SK-N-SH (cell line): ENCODE results near the gene RBM24. TPM values are rescaled to one million over a fixed set of nuclear protein-coding genes. Genes with fewer than 3 reads are reported as not detected.
A peak's percentile ranks its signal among the peaks of the same experiment; 100 is the strongest.
"Not testable (repeated sequence)": the region's sequence is repeated elsewhere in the genome, so short reads cannot be mapped to it uniquely, and the experiment has no call there.

ENCODE experiments used
- CTCF ChIA-PET: fragments of 300-600, 350-600 bp; formaldehyde crosslinking; extraction: SDS; loops from one replicate; lab custom pipeline; 2021; lab: Yijun Ruan, JAX
- POLR2A ChIA-PET: fragments of 350-600 bp; sonication (Branson Sonifier 250); formaldehyde crosslinking; extraction: SDS; loops from one replicate; lab custom pipeline; 2020; ENCODE audit warnings: antibody characterized with exemption, inconsistent platforms; lab: Yijun Ruan, JAX
- DNase-seq: peaks from one replicate; pipeline ENCODE4 v3.0.0; 2012
- H2AFZ ChIP-seq: fragments of 200-600 bp; sonication (generic); 2 replicates; pipeline ENCODE4 v1.8.1; 2016; ENCODE audit warnings: antibody characterized with exemption, mild to moderate bottlenecking, low read depth
- H3F3A ChIP-seq: fragments of 200-600 bp; sonication (generic); replicated peaks from 2 replicates; pipeline ENCODE3; 2016; ENCODE audit warnings: antibody characterized with exemption, mild to moderate bottlenecking; ENCODE audit not compliant: insufficient read depth
- H3K27ac ChIP-seq, 2 experiments: fragments of 200-500 bp in 1 of 2; fragments of 200-600 bp in 1 of 2; sonication (Bioruptor generic) in 1 of 2; sonication (generic), shearing (Covaris generic) in 1 of 2; 2 replicates each; pipeline versions ENCODE4 v1.5.1 to v1.6.1; 2014 to 2016; ENCODE audit warnings: low read depth in 2 of 2, inconsistent platforms in 1 of 2, low read length in 1 of 2, mild to moderate bottlenecking in 1 of 2, mixed read lengths in 1 of 2
- H3K27me3 ChIP-seq: fragments of 200-600 bp; sonication (generic), shearing (Covaris generic); 2 replicates; pipeline ENCODE4 v1.6.1; 2016; ENCODE audit warnings: mixed run types; ENCODE audit not compliant: insufficient read depth
- H3K36me3 ChIP-seq, 2 experiments: fragments of 200-500 bp in 1 of 2; fragments of 200-600 bp in 1 of 2; sonication (Bioruptor generic) in 1 of 2; sonication (generic) in 1 of 2; replicated peaks in 1 of 2; 2 replicates each; pipeline versions ENCODE3 to v1.5.1; 2014 to 2016; ENCODE audit warnings: low read length in 1 of 2, mild to moderate bottlenecking in 1 of 2; ENCODE audit not compliant: insufficient read depth in 2 of 2, control insufficient read depth in 1 of 2
- H3K4me1 ChIP-seq, 2 experiments: fragments of 200-500 bp in 1 of 2; fragments of 200-600 bp in 1 of 2; sonication (Bioruptor generic) in 1 of 2; sonication (generic), shearing (Covaris generic) in 1 of 2; 2 replicates each; pipeline versions ENCODE4 v1.5.1 to v1.6.1; 2014 to 2016; ENCODE audit warnings: low read depth in 1 of 2, low read length in 1 of 2, mixed run types in 1 of 2; ENCODE audit not compliant: insufficient read depth in 2 of 2, control insufficient read depth in 1 of 2
- H3K4me2 ChIP-seq: fragments of 200-600 bp; sonication (generic), shearing (Covaris generic); 2 replicates; pipeline ENCODE4 v1.6.1; 2017; ENCODE audit warnings: mixed run types
- H3K4me3 ChIP-seq, 2 experiments: fragments of 200-500 bp in 1 of 2; fragments of 200-600 bp in 1 of 2; sonication (Bioruptor generic) in 1 of 2; sonication (generic), shearing (Covaris generic) in 1 of 2; 2 replicates each; pipeline versions ENCODE4 v1.5.1 to v1.8.1; 2014 to 2016; ENCODE audit warnings: low read depth in 2 of 2, inconsistent platforms in 1 of 2, low read length in 1 of 2, mild to moderate bottlenecking in 1 of 2, mixed read lengths in 1 of 2, moderate library complexity in 1 of 2
- H3K79me2 ChIP-seq: fragments of 200-600 bp; sonication (generic); 2 replicates; pipeline ENCODE4 v1.8.1; 2017; ENCODE audit warnings: mild to moderate bottlenecking; ENCODE audit not compliant: insufficient read depth
- H3K9ac ChIP-seq: fragments of 200-600 bp; sonication (generic); 2 replicates; pipeline ENCODE4 v1.6.1; 2017; ENCODE audit warnings: mixed run types
- H3K9me2 ChIP-seq: fragments of 200-600 bp; sonication (generic); 2 replicates; pipeline ENCODE4 v1.6.1; 2017; ENCODE audit warnings: mixed run types
- H3K9me3 ChIP-seq: fragments of 200-600 bp; sonication (generic); 2 replicates; pipeline ENCODE4 v1.6.1; 2017; ENCODE audit warnings: mixed run types, mild to moderate bottlenecking, moderate library complexity
- H4K20me1 ChIP-seq: fragments of 200-600 bp; sonication (generic); 2 replicates; pipeline ENCODE4 v1.6.1; 2017; ENCODE audit warnings: mild to moderate bottlenecking, mixed run types; ENCODE audit not compliant: insufficient read depth
- CHD2 ChIP-seq: fragments of 150-350 bp; IDR thresholded peaks from 2 replicates; pipeline ENCODE4 v1.6.1; 2018; ENCODE audit warnings: low read length; ENCODE audit not compliant: partially characterized antibody
- EZH2phosphoT487 ChIP-seq: fragments of 200-600 bp; sonication (generic); IDR thresholded peaks from 2 replicates; pipeline ENCODE4 v1.6.1; 2017; ENCODE audit warnings: low read depth, mixed run types, mild to moderate bottlenecking, antibody characterized with exemption, moderate library complexity, borderline replicate concordance
- FOSL2 ChIP-seq: IDR thresholded peaks from 2 replicates; pipeline ENCODE4 v1.4.0; 2012; ENCODE audit warnings: low read depth, mild to moderate bottlenecking, moderate library complexity, borderline replicate concordance
- FOXJ3 ChIP-seq: sonication (generic); formaldehyde crosslinking; IDR thresholded peaks from 2 replicates; pipeline ENCODE4 v1.5.1; 2020; ENCODE audit warnings: mild to moderate bottlenecking, missing genetic modification reagents
- FOXM1 ChIP-seq: IDR thresholded peaks from 2 replicates; pipeline ENCODE4 v1.4.0; 2012; ENCODE audit warnings: low read depth, mild to moderate bottlenecking
- GABPA ChIP-seq: IDR thresholded peaks from 2 replicates; pipeline ENCODE4 v1.4.0; 2012; ENCODE audit warnings: low read depth, mild to moderate bottlenecking
- NRF1 ChIP-seq: IDR thresholded peaks from 2 replicates; pipeline ENCODE4 v1.6.1; 2012; ENCODE audit warnings: low read depth, mild to moderate bottlenecking, low read length
- RAD21 ChIP-seq: IDR thresholded peaks from 2 replicates; pipeline ENCODE4 v1.6.1; 2012; ENCODE audit warnings: mild to moderate bottlenecking, low read length
- RCOR1 ChIP-seq: fragments of 150-350 bp; IDR thresholded peaks from 2 replicates; pipeline ENCODE4 v1.6.1; 2017; ENCODE audit warnings: antibody characterized with exemption, low read length
- SIN3A ChIP-seq: IDR thresholded peaks from 2 replicates; pipeline ENCODE4 v1.6.1; 2012; ENCODE audit warnings: low read depth, mild to moderate bottlenecking, low read length, moderate library complexity, borderline replicate concordance
- SMC3 ChIP-seq: IDR thresholded peaks from 2 replicates; pipeline ENCODE4 v1.6.1; 2012; ENCODE audit warnings: low read depth, low read length, improper control_type of control experiment
- TAF1 ChIP-seq: IDR thresholded peaks from 2 replicates; pipeline ENCODE4 v1.6.1; 2012; ENCODE audit warnings: low read depth, mild to moderate bottlenecking, low read length, moderate library complexity, borderline replicate concordance
- TCF12 ChIP-seq: IDR thresholded peaks from 2 replicates; pipeline ENCODE4 v1.4.0; 2012
- TEAD4 ChIP-seq: IDR thresholded peaks from 2 replicates; pipeline ENCODE4 v1.4.0; 2012; ENCODE audit warnings: mild to moderate bottlenecking, borderline replicate concordance; ENCODE audit not compliant: insufficient read depth
- YY1 ChIP-seq: IDR thresholded peaks from 2 replicates; pipeline ENCODE4 v1.4.0; 2012; ENCODE audit warnings: low read depth, mild to moderate bottlenecking
- WGBS: methylation state at CpG from one replicate; pipeline ENCODE4 v1.1.6; 2017; ENCODE audit warnings: low lambda C conversion rate; 5-methylcytosine and 5-hydroxymethylcytosine counted together
- polyA plus RNA-seq, 3 experiments: library from polyadenylated mRNA; depleted of rRNA; stranded (reverse); fragments of >200 nt; gene quantifications; 2 replicates each; pipeline ENCODE4 v1.2.3, GENCODE V29; 2012
- TF ChIP-seq, protein P1 (sequence below): fragments of 150-350 bp; IDR thresholded peaks from 2 replicates; pipeline ENCODE4 v1.6.1; 2017; ENCODE audit warnings: antibody characterized with exemption, low read length, low read depth, borderline replicate concordance
- TF ChIP-seq, protein P2 (sequence below): IDR thresholded peaks from 2 replicates; pipeline ENCODE4; 2012
- TF ChIP-seq, protein P3 (sequence below): IDR thresholded peaks from 2 replicates; pipeline ENCODE4 v1.4.0; 2012; ENCODE audit warnings: low read depth, borderline replicate concordance
- TF ChIP-seq, protein P4 (sequence below): IDR thresholded peaks from 2 replicates; pipeline ENCODE4 v1.4.0; 2012; ENCODE audit warnings: low read depth, borderline replicate concordance

The RBM24 gene
- polyA plus RNA-seq, 1 of the 3 experiments (the other 2 are of a cell fraction) = 0.20 TPM

DNA sequence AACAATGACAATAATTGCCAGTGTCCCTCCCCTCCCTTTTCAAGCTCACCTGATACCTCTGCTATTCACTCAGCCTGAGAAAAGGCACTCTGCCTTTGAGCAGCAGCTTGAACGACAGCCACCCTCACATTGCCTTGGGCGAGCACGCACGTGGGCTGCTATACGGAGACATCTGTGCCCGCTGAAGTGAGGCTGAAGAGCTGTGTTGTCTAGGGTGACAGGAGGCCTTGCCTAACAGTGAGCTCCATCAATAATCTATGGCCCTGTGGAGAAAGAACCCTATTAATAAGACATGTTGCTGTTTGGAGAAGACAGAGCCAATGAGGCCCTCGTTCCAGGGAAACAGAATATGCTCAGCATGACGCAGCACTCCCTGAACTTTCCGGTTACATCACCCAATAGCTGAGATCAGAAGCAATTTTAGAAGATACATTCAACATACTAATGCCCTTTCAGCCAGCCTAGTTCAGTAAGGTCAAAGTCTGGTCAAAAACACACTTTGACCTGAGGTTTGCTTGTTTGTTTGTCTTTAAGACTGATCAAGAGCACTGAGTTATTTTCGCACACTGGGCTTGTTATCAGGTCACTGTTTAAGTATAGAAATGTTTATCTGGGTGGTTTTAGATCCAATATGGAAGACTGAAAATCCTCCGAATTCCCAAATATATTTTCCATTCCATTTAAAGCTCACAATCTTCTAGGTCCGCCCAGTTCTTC lies 30.6 kb downstream of the RBM24 start:
- Histone ChIP-seq H3K27ac (no peak overlapping the region), H2AFZ (0 out of 2 replicates have a peak overlapping the region, but pooled peaks have one; percentile 46), H3K9me2 (no peaks in the 10 kb centered on the region), H3K9ac (no peak overlapping the region), H3F3A (no peaks in the 10 kb centered on the region), H3K79me2 (no peaks in the 10 kb centered on the region), H3K36me3 (no peaks in the 10 kb centered on the region), H3K4me1 (no peaks in the 10 kb centered on the region), H3K4me3 (no peak overlapping the region), H4K20me1 (no peaks in the 10 kb centered on the region), H3K9me3 (no peaks in the 10 kb centered on the region), H3K4me2 (no peak overlapping the region), H3K27me3 (no peaks in the 10 kb centered on the region)
- 73% methylated on average over 9 of the region's 12 CpGs for WGBS
- CTCF ChIA-PET = no interaction called here
- no peak for DNase-seq
- POLR2A ChIA-PET = no interaction called here
- TF ChIP-seq EZH2phosphoT487 = no peak
- TF ChIP-seq TEAD4 = no peak
- TF ChIP-seq GABPA = no peak
- TF ChIP-seq, protein P1, sequence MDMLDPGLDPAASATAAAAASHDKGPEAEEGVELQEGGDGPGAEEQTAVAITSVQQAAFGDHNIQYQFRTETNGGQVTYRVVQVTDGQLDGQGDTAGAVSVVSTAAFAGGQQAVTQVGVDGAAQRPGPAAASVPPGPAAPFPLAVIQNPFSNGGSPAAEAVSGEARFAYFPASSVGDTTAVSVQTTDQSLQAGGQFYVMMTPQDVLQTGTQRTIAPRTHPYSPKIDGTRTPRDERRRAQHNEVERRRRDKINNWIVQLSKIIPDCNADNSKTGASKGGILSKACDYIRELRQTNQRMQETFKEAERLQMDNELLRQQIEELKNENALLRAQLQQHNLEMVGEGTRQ = no peak
- TF ChIP-seq, protein P2, sequence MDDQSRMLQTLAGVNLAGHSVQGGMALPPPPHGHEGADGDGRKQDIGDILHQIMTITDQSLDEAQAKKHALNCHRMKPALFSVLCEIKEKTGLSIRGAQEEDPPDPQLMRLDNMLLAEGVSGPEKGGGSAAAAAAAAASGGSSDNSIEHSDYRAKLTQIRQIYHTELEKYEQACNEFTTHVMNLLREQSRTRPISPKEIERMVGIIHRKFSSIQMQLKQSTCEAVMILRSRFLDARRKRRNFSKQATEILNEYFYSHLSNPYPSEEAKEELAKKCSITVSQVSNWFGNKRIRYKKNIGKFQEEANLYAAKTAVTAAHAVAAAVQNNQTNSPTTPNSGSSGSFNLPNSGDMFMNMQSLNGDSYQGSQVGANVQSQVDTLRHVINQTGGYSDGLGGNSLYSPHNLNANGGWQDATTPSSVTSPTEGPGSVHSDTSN = no peak
- no peak for TF ChIP-seq YY1
- TF ChIP-seq TAF1 = no peak
- TF ChIP-seq FOSL2 = no peak
- no peak for TF ChIP-seq SMC3
- TF ChIP-seq RCOR1 = no peak
- TF ChIP-seq CHD2 = no peak
- TF ChIP-seq, protein P3, sequence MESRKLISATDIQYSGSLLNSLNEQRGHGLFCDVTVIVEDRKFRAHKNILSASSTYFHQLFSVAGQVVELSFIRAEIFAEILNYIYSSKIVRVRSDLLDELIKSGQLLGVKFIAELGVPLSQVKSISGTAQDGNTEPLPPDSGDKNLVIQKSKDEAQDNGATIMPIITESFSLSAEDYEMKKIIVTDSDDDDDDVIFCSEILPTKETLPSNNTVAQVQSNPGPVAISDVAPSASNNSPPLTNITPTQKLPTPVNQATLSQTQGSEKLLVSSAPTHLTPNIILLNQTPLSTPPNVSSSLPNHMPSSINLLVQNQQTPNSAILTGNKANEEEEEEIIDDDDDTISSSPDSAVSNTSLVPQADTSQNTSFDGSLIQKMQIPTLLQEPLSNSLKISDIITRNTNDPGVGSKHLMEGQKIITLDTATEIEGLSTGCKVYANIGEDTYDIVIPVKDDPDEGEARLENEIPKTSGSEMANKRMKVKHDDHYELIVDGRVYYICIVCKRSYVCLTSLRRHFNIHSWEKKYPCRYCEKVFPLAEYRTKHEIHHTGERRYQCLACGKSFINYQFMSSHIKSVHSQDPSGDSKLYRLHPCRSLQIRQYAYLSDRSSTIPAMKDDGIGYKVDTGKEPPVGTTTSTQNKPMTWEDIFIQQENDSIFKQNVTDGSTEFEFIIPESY = no peak
- no peak for TF ChIP-seq FOXM1
- no peak for TF ChIP-seq RAD21
- TF ChIP-seq NRF1 = no peak
- no peak for TF ChIP-seq TCF12
- no peak for TF ChIP-seq SIN3A
- TF ChIP-seq, protein P4, sequence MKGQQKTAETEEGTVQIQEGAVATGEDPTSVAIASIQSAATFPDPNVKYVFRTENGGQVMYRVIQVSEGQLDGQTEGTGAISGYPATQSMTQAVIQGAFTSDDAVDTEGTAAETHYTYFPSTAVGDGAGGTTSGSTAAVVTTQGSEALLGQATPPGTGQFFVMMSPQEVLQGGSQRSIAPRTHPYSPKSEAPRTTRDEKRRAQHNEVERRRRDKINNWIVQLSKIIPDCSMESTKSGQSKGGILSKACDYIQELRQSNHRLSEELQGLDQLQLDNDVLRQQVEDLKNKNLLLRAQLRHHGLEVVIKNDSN = no peak
- TF ChIP-seq FOXJ3 (CRISPR knock-in tag) = no peak

DNA sequence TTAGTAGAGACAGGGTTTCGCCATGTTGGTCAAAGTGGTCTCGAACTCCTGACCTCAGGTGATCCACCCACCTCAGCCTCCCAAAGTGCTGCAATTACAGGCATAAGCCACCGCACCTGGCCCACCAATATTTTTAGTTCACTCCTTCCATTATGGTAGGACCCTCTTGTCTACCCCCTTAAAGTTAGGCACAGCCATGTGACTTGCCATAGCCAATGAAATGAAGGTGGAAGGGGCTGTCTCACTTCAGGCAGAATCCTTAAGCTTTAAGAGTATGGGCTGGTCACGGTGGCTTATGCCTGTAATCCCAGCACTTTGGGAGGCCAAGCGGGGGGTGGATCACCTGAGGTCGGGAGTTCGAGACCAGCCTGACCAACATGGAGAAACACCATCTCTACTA lies 32.1 kb downstream of the RBM24 start:
- CTCF ChIA-PET, DNase-seq, H4K20me1 ChIP-seq, H3K79me2 ChIP-seq, H3K4me2 ChIP-seq, H3K27ac ChIP-seq, H3K9me2 ChIP-seq, H3K36me3 ChIP-seq, H3K27me3 ChIP-seq, H2AFZ ChIP-seq, H3K4me1 ChIP-seq, H3K9ac ChIP-seq, H3K9me3 ChIP-seq, H3F3A ChIP-seq, POLR2A ChIA-PET, H3K4me3 ChIP-seq: not testable (repeated sequence)
- WGBS = 81% methylated on average over 7 of the region's 7 CpGs
